ENCODE results near the gene ETFA.

DNA sequence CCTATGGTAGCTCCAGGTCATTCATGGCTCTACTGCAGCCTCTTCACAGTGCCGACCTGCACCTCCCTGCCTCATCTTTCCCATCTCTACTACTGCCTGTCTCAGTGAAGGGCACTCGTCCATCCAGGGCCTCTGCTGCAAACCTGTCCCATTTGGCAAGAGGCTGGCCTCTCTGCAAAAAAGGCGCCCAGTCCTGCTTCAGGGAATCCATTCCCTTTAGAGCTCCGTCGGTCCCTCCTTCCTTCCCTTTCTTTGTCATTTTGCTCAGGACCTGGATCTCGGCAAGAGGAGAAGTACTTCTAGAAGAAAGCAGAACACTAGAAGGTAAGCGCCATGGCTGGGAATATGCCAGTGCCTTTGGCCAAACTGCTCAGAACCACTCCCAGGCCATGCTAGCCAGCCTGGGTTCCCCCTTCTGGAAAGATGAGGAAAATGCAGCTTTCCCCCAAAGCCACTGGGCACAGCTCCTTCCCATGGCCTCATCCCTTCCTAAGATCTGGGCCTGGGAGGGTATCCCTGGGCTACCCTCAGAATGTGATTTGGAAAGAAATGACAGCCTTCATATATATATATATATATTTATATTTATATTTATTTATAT is 18.9 kb upstream of the ETFA start:
- TF ChIP-seq, protein P1, sequence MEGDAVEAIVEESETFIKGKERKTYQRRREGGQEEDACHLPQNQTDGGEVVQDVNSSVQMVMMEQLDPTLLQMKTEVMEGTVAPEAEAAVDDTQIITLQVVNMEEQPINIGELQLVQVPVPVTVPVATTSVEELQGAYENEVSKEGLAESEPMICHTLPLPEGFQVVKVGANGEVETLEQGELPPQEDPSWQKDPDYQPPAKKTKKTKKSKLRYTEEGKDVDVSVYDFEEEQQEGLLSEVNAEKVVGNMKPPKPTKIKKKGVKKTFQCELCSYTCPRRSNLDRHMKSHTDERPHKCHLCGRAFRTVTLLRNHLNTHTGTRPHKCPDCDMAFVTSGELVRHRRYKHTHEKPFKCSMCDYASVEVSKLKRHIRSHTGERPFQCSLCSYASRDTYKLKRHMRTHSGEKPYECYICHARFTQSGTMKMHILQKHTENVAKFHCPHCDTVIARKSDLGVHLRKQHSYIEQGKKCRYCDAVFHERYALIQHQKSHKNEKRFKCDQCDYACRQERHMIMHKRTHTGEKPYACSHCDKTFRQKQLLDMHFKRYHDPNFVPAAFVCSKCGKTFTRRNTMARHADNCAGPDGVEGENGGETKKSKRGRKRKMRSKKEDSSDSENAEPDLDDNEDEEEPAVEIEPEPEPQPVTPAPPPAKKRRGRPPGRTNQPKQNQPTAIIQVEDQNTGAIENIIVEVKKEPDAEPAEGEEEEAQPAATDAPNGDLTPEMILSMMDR (IDR thresholded peaks at IDR 0.05 in 8 of 11, conservative IDR thresholded peaks at IDR 0.05 in 3 of 11): peak in 8 of 11 experiments; percentile 17 to 56 (median 39)
- TF ChIP-seq POLR2A (IDR thresholded peaks at IDR 0.05): no peak
